Stimulated activated CD4-positive, alpha-beta T cell treated with anti-CD3 and anti-CD28 coated beads, Interleukin-15, amount 100 ng/mL, for 48 hours (primary cell): ENCODE results near the gene POPDC3.
"Not testable (repeated sequence)": the region's sequence is repeated elsewhere in the genome, so short reads cannot be mapped to it uniquely, and the experiment has no call there.

ENCODE experiments used
- DNase-seq, 2 donors: peaks; one replicate each; pipeline ENCODE4 v3.0.0-alpha.2; 2020; ENCODE audit warnings: low read depth in 2 of 2

The POPDC3 gene

DNA sequence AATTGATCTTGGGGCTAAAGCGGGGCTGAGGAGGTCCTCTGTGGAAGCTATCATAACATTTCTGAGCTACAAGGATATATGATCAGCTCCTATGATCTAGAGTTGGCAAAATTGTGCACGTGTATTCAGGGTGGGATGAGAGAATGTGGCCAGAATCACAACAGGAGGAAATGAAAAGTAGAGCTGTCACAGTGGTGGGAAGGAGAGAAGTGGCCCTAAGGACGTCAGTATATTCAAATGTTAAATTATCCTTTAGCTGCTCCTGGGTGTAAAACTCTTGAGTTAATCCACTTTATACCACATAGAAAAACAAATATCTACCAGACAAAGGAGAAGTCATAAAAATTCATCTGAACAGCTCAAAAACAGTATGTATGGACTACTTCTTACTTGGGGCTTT is 14.8 kb upstream of the POPDC3 start:
- DNase-seq: no peak

DNA sequence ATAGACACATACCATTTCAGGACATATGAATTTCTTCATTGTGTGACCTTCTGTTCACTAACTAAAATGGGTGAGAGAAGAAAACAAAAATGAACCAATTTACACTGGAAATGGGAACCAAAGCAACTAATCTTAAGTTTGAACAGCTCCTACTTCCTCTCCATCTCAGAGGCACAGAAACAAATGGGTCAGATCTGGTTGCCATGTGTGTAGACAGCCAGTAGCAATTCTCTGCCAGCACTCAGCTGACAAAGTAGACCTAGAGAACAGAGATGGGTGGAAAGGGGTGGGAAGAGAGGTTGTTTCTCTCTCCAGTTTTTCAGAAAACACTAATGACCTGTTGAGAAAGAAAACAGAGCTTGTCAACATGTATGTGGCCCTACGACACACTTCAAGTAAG is 14.3 kb upstream of the POPDC3 start:
- DNase-seq: no peak

DNA sequence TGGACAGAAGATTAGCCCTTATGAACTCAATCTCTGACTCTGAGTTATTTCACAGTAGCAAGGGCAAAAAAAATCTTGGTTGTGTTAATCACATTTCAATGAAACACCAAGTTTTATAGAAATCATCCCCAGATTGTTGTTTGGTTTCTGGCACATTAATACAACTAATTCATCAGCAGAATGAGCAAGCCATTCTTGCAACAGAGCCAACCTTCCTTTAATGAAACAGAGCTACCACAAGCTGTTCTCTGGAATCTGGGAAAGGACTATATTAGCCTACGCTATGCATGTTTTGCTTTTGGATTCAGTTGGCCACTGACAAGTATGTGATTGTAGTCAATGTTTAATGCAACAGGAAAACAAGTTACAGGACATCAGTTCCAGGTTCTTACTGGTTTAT is 13.8 kb upstream of the POPDC3 start:
- no peak for DNase-seq

DNA sequence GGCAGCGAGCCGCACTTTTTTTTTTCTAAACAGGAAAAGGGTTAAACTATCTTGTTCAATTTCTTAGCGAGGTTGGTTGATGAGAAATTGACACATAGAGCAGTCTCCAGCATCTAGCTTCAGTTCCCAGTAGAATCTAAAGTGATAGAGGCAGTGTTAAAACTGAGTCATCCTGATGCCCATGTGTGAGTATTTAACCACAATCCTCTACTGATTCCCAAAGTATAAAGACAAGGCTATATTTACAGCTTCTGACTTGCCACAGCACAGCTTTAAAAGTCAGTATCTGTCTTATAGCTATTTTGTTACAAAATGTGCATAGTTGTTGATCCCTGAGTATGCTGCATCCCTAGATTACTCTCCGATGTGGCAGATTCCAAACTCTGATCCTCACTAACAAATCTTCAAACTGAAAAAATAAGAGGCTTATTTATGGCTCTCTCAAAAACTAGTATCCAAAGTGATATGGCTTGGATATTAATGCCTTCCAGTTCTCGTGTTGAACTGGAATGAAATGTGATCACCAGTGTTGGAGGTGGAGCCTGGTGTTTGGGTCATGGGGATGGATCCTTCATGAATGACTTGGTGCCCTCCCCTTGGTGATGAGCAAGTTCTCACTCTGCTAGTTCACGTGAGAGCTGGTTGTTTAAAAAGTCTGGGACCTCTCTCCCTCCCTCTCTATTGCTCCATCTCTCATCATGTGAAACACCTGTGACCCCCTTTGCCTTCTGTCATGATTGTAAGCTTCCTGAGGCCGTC is 13.1 kb upstream of the POPDC3 start:
- no peak for DNase-seq

DNA sequence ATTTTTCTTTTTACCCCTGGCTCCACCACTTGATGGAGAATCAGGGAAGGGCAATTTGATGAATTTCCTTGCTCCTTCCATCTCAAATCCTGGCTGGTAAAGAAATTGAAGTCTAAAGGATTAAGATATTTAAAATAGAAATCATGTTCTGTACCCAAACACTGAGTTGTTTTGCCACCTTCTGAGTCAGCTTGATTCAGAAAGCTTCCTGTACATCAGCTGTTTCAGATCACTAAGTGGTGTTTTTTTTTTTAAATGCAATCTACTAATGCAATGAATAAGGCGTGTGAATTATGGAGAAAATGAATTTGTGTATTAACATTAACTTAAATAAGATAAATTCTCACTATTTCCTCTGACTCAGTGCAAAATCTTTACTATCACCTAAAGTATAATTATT is 11.5 kb upstream of the POPDC3 start:
- no peak for DNase-seq

DNA sequence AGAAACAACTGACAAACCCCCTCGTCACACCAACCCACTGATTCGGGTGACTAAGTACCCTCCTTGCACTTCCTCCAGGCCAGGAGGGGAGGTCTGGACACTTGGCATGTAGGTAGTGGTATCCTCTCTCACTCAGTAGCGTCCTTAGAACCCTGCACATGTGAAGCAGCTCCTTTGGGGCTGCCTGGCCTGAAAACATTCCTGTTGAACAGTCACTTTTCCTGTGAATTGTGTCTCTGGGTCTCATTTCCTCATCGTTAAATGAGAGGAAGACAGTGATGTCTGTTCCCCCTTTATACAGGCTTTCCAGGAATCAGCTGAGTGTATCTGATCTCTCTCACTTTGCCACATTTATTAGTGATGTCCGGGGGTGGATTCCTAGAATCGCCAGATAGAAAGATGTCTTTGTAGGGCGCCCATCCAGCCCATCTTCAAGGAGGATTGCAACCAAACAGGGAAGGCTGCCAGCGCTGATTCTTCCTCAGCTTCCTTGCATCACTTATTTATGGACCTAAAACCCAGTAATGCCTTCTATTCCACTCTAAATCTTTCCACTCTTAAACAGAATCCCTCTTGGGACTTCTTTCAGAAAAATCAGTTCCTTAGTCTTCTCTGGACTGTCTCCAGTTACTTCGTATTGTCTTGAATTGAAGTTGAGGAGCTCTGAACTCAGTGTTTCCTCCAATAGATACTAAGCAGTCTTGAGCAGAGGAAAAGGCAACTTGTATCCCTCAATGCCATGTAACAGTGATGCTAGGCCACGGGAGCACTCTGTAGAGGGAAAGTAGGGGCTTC is 9.4 kb upstream of the POPDC3 start:
- no peak for DNase-seq

DNA sequence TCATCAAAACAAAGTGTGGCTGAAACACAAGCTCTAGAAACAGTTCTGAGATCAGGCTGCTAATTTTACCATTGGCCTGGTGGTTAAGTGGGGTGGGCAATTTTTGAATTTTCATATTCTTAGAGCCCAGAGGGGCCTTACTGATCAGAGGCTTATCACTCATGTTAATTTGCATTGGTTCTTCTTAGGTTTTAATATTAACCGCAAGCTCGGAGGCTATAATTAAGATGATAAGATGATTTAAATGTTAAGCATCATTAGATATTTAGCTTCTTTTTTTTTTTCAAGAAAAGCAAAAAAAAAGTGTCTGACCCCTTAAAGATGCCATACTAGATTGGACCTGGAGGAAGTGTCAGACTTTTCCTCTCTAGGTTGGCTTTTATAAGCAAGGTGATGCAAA is 8.4 kb upstream of the POPDC3 start:
- no peak for DNase-seq

DNA sequence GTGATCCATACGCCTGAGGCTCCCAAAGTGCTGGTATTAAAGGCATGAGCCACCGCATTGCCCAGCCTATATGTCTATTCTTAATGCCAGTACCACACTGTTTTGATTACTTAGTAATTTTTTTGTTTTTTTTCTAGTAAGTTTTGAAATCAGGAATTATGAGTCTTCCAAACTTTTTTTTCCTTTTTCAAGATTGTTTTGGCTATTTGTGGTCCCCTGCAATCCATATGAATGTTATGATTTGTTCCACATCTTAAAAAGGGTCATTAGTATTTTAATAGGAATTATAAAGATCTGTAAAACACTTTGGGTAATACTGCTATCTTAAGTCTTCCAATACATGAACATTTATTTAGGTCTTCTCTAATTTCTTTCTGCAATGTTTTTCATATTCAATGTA is 6.8 kb upstream of the POPDC3 start:
- DNase-seq: no peak

DNA sequence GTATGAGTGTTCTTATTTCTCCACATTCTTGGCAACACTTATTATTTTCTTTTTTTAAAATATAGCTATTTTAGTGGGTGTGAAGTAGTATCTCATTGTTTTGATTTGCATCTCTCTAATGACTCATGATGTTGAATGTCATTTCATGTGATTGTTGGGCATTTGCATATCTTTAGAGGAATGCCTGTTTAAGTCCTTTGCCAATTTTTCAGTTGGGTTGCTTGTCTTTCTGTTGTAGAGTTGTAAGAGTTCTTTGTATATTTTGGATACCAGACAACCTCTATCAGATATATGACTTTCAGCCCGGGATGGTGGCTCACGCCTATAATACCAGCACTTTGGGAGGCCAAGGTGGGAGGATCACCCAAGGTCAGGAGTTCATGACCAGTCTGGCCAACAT is 5.1 kb upstream of the POPDC3 start:
- DNase-seq: no peak

DNA sequence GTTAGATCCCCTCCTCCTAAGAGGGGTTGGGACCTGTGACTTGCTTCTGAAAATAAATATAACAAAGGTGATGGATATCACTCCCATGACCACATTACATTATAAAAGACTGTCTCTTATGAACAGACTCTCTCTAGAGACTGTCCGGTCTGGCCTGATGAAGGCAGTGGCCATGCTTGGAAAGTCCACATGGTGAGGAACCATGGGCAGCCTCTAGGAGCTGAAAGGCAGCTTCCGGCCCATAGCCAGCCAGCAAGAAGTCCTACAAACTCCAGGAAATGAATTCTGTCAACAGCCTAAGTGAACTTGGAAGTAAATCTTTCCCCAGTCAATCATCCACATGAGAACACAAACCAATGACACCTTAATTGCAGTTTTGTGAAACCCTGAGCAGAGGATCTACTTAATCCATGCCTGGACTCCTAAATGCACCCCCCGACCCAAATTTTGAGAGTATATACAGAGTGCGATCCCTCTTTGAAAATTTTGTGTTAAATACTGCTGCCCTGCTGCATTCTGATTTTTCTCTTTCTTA is 2.2 kb upstream of the POPDC3 start:
- DNase-seq: no peak

DNA sequence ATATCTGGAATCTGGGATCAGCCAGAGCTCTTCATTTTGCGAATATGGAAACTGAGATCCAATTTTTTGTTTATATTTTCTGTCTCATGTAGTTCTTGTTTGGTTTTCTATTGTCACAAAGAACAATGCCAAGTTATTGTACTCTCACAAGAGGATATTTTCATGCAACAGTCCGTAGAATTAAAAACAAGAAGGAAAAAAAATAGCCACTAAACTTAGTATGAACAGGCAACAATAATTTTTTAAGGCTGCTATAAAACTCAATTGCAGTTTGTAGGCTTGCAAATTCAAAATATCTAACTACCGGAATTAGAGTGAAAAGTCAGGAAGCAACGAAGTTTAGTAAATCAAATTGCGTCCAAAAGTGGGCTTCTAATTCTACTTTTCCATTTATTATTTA is 1.2 kb downstream of the POPDC3 start:
- no peak for DNase-seq

DNA sequence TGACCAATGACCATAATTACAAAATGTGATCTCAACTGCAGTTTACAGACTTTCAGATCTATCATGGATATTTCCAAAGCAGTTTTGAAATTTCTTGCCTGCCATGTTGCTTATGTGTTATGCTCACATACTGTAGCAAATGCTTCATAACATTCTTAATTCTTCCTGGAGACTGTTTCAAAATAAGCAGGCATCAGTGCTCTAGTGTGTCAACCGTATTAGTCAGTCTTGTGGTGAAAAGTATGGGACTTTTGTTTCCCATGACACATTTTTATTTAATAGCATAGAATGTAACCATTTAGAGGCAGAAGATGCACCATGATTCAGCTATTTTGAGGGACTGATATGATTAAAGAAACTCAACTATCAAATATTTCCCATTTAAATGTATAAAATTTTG is 1.7 kb downstream of the POPDC3 start:
- no peak for DNase-seq

DNA sequence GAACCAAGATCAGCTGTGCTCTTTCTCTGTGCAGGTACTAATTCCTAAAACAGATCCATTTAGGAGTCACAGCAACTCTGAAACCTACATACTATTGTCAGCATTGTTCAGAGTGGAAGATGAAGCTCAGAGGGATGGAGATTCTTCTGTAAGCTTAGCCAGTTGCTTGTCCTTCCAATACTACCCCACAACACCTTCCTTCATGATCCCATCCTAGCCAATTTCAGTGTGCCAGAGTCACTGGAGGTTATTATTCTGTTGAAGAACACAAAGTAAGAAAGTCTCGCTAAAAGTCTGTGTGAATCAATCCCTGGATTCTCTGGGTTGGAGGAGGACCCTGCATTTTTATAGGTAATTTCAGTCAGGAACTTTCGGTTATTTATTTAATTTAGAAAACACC is 2.3 kb downstream of the POPDC3 start:
- no peak for DNase-seq

DNA sequence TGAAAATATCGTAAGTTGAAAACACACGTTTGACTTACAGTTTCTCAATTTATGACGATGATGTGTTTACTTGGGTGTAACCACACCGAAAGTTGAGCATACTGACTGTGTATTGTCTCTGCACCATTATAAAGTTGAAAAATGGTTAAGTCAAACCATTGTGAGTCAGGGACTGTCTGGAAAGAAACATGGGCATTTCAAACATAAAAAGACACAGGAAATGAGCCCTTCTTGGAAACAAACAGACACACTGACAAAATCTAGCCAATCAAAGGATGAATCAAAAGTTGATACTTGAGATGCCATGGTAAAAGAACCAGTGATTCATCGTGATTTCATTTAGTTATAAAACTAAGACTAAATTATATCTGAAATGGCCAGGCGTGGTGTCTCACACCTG is 5.3 kb downstream of the POPDC3 start:
- no peak for DNase-seq

DNA sequence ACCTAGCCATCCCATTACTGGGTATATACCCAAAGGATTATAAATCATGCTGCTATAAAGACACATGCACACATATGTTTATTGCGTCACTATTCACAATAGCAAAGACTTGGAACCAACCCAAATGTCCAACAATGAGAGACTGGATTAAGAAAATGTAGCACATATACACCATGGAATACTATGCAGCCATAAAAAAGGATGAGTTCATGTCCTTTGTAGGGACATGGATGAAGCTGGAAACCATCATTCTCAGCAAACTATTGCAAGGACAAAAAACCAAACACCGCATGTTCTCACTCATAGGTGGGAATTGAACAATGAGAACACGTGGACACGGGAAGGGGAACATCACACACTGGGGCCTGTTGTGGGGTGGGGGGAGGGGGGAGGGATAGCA is 7.3 kb downstream of the POPDC3 start:
- not testable (repeated sequence) for DNase-seq

DNA sequence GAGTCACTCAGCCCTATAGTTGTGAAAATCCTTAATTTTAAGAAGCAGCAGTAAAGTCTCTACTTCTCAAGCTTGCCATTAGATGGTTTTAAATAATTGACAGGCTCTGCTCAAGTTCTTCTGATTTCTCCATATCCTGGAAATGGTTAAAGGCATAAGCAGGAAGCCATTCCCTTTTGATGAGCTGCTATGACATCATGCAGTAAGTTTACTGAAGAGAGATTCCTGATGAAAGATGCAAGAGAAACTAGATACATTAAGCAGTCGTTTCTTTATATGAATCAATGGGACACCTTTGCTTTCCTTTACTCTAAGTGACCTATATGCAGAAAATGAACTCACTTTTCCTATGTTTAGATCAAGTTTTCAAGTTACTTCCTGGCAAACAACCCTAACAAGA is 9.8 kb downstream of the POPDC3 start:
- no peak for DNase-seq

DNA sequence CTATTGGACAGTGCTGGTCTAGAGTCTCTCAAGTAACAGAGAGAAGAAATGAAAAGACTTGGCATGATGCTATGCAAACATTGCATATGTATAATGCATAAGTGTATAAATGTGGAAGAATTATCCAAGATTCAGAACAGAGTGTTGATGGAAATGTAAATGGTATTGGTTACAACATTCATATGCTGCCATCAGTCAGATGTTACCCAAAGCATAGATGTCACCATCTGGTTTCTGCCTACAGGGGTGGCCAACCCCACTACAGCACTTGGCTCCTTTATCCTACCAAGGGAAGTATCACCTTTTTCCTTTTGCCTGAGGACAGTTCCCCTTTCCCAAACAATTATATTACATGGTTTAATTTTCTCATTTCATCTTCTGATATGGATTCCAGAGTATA is 11.9 kb downstream of the POPDC3 start:
- DNase-seq: no peak

DNA sequence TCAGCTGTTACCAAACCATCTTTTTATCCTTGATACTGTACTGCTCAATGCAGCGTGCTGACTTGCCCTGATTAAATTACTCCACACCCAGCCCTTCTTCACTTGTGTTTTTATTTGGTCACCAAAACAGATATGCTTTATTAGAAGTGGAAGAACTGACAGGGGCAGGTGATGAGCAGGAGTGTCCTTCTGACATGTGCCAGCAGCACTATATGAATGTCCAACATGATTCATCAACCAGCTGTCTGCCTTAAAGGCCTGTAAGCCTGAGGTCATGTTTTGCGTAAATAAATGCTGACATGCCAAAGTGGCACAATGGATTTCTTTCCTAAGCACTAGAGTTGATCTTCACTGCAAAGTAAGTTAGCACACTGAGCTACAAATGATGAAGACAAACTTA is 15.4 kb downstream of the POPDC3 start:
- no peak for DNase-seq

DNA sequence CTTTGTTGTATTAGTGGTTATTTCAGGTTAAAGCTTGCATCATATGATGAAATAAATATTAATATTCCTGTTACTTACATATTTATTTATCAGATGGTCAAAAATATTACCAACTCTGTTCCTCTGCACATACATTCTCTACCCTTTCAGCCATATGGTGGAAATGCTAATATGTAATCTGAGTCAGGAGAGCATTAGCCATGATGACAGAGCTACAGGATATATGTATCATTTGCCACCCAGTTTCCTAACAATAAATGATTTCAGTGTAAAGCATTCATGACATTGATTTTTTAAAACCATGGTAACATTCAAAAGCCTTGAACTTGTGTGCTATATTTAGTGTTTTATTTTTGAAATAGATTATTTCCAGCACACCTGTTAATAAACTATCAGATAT is 16.6 kb downstream of the POPDC3 start:
- DNase-seq: no peak

DNA sequence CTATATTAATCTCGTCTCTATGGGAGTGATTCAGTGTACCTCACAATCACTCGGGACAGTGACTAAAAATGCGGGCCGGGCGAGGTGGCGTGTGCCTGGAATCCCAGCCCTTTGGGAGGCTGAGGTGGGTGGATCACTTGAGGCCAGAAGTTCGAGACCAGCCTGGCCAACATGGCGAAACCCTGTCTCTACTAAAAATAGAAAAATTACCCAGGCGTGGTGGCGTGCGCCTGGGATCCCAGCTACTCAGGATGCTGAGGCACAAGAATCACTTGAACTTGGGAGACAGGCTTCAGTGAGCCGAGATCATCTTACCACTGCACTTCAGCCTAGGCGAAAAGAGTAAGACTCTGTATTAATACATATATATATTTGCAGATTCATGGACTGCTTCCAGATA is 17.4 kb downstream of the POPDC3 start:
- DNase-seq: no peak

DNA sequence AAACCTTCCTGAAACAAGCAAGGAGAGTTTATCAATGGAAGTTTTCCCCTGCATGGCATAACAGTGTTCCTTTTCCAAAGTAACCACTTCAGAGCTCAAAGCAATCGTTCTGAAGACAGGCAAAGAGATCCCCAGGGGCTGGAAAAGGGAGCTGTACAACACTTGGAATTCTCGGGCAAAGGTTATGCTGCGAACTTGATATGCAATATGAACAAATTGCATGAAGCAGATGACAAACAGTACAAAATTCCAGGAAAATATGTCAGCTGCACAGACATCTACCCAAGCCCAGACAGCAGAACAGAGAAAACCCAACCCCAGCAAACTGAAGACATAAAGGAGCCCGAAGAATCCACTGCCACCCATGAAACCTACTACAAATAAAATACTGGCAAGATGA is 18.4 kb downstream of the POPDC3 start:
- no peak for DNase-seq

DNA sequence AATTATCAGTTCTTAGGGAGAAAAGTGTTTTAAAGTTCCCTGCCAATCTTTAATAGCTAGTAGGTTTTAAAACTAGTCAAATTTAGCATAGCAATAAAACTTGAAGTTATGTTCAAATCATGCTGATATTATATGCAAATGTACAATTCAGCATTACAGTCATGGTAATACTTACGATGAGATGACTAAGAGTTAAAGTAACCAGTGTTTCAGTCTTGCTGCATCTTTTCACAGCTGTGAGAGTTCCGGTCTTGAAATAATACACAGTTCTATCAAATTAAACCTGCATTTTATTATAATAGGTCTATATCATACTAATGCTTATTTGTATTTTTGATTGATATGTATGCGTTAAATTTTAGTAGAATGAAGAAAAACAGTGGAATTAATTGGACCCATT is 26.1 kb downstream of the POPDC3 start:
- DNase-seq: no peak

DNA sequence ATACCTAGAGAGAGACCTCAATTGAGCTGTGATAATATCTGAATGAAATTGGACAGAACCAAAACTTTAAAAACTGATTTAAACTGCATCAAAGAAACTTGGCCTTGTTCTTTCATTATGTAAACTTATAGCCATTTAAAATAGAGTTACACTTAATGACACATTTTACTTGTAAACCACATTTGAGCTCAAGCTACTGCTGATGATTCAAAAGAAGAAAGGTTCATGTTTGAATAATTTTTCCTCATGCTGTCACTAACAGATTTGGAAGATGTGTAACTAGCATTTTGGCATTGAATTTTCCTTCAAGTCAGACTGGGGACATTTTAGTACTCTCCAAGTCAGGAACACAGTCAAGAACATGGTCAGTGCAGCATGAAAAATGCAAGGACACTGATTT is 26.9 kb downstream of the POPDC3 start:
- DNase-seq: no peak
